ENCODE results near the gene ZNF75A.
"Not testable (repeated sequence)": the region's sequence is repeated elsewhere in the genome, so short reads cannot be mapped to it uniquely, and the experiment has no call there.

ZNF75A gene

GRCh38 chr16:3305109-3306068 lies at the start of gene ZNF75A, which contains the start of gene TIGD7:
TSS of gene ZNF75A (plus strand) at chr16:3305497. CDS start at chr16:3308429, 2,932 bp downstream.
TSS of gene TIGD7 (minus strand) at chr16:3305430. CDS start at chr16:3300614, 4,816 bp downstream.
- DNase-seq (ENCODE audit: low read depth in 2 of 2): peak; percentile 70 to 79

- DNase-seq (ENCODE audit: low read depth in 2 of 2): no peak
Observed at GRCh38 chr16:3256146-3256865, 49.0 kb upstream of the ZNF75A start, which contains the start of gene MEFV. TSS of gene MEFV (minus strand) at chr16:3256633. CDS start at chr16:3256587, 46 bp downstream.

DNA sequence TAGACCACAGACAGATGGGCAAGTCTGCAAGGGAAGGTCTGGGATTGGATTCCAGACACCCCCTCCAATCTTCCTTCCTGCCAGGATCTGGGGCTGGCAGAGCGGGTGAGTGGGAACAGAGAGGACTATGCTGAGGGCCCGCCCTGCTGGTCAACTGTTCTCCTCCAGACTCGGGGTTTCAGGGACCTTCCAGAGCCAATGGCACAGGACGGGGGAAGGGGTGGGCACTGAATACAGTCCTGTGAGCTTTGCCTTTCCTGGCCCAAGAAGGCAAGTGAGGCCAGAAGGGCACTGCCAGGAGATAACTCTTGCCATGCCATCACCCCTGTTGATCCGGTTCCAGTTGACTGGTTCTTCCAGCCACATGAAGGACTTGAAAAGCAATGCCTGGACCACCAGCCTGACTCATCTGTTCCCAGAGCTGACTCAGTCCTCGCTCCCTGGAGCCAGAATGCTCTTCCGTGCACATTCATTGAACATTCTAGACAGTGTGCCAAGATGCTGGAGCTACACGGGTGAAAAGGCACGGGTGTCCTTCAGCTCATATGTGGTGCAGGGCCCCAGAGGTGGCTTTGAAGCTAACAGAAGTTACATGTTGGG lies 48.3 kb upstream of the ZNF75A start:
- no peak for DNase-seq (ENCODE audit: low read depth in 2 of 2)

GRCh38 chr16:3259836-3260235 lies 45.5 kb upstream of the ZNF75A start:
- DNase-seq (ENCODE audit: low read depth in 2 of 2): no peak

GRCh38 chr16:3262517-3262916 lies 42.8 kb upstream of the ZNF75A start:
- no peak for DNase-seq (ENCODE audit: low read depth in 2 of 2)

DNA sequence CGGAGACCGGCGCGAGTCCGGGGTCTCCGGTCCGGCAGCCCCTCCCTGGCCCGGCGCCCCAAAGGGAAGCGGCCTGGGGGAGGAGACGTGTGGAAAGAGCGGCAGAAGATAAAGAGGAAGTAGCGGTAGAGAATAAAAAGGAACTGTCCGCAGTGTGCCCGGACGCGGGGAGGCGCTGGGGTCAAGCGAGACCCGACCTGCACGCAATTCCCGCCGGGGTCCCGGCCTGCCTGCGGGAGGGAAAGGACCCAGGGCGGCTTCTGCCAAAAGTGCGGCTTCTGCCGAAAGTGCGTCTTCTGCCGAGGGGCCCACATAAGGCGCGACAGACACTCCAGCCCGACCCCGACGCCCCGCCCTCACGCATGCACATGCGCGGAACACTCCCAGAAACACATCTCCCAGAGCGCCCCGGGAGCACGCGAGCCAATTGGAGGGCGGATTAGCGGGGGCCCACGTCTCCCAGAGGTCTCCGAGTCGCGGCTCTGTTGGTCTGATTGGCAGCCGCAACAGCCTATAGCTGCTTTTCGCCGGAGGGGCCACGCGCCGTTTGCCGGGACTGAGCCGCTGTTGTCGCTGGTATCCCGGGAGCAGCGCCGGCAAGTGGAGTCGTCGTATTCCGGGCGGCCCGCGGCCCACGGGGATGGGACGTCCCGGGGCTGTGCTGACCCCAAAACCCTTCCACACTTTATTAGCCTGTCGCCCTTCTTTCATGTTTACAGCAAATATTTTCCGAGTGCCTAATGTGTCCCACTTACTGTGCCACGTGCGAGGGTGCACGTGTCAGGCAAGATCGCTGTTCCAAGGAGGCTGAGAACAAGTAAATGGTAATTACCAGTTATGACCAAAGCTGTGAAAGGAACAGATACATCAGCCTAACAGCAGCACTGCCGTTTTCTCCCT lies 40.9 kb upstream of the ZNF75A start:
- DNase-seq (ENCODE audit: low read depth in 2 of 2): peak; percentile 97 to 99

GRCh38 chr16:3266873-3267537 lies 38.3 kb upstream of the ZNF75A start:
- no peak for DNase-seq (ENCODE audit: low read depth in 2 of 2)

DNA sequence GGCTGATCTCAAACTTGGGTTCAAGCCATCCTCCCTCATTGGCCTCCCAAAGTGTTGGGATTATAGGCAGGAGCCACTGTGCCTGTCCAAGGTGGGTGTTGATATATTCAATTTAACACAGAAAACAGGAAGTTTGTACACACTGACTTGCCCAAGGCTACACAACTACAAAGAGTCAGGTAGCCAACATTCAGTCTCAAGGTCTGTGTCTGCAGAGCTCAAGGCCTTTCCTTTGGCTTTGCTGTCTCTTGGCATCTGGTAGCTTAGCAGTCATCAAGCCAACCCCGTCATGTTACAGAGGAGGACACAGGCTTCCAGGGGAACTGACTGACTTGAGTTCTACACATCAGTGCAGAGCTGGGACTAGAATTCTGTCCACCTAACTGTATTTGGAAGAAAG lies 37.0 kb upstream of the ZNF75A start:
- DNase-seq (ENCODE audit: low read depth in 2 of 2): no peak

DNA sequence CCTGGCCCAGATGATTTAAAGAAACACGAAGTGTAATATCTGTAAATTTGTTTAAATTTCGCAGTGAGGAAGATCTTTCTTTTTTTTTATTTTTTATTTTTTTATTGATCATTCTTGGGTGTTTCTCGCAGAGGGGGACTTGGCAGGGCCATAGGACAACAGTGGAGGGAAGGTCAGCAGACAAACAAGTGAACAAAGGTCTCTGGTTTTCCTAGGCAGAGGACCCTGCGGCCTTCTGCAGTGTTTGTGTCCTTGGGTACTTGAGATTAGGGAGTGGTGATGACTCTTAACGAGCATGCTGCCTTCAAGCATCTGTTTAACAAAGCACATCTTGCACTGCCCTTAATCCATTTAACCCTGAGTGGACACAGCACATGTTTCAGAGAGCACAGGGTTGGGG lies 34.6 kb upstream of the ZNF75A start:
- not testable (repeated sequence) for DNase-seq (ENCODE audit: low read depth in 2 of 2)

GRCh38 chr16:3271281-3271680 lies 34.0 kb upstream of the ZNF75A start:
- not testable (repeated sequence) for DNase-seq (ENCODE audit: low read depth in 2 of 2)

- DNase-seq (ENCODE audit: low read depth in 2 of 2): no peak
Observed at GRCh38 chr16:3274490-3274889, 30.8 kb upstream of the ZNF75A start.

DNA sequence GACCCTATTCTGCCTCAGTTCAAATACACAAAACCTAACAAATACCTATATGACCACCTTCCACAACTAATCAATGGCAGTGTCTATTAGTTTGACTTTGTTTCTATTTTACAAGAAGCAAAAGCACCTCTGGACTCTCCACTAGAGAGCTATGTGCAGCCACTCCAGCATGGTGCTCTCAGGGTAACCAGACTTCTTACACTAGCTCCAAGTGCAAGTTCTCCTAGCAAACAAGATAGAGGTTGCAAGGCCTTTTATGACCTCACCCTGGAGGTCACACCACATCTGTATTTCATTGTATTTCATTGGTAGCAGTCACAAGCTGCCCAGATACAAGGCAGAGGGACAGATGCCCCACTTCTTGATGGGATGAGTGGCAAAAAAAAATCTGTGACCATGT lies 30.4 kb upstream of the ZNF75A start:
- DNase-seq (ENCODE audit: low read depth in 2 of 2): no peak

DNA sequence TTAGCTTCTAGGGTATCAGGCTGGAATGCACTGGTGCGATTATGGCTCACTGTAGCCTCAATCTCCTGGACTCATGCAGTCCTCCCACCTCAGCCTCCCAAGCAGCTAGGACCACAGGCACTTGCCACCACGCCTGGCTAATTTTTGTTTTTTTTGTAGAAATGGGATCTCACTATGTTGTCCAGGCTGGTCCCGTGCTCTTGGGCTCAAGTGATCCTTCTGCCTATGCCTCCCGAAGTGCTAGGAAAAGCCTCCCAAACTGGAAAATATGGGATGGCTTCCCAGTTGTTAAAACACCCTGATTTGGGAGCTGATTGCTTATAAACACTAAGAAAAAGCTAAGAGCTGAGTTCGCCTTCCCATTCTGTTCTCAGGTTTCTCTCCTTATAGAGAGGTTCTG lies 28.6 kb upstream of the ZNF75A start:
- DNase-seq (ENCODE audit: low read depth in 2 of 2): no peak

- no peak for DNase-seq (ENCODE audit: low read depth in 2 of 2)
Observed at GRCh38 chr16:3281222-3281820, 24.0 kb upstream of the ZNF75A start.

GRCh38 chr16:3282103-3282729 lies 23.1 kb upstream of the ZNF75A start:
- no peak for DNase-seq (ENCODE audit: low read depth in 2 of 2)

- peak; percentile 86 to 91 for DNase-seq (ENCODE audit: low read depth in 2 of 2)
Observed at GRCh38 chr16:3282730-3283542, 22.4 kb upstream of the ZNF75A start, which contains the start of gene ZNF263. TSS of gene ZNF263 (plus strand) at chr16:3283491. CDS start at chr16:3283819, 328 bp downstream.

GRCh38 chr16:3283543-3284447 lies 21.5 kb upstream of the ZNF75A start:
- DNase-seq (ENCODE audit: low read depth in 2 of 2): no peak

DNA sequence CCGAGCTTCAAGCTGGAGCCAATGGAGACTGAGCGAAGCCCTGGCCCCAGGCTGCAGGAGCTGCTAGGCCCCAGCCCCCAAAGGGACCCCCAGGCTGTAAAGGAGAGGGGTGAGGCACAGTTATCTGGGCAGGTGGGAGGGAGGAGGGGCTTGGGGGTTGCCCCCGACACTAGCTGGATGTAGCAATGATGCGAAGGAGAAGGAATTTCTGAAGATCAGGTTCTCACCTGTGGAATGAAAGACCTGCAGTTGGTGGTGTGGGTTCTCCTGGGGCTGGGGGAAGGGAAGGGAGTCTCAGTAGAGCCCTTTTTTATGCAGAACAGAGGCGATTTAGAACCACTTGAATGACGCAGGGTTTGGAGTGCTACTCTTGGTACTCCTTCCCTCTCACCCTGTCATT lies 20.2 kb upstream of the ZNF75A start:
- no peak for DNase-seq (ENCODE audit: low read depth in 2 of 2)

Measured in stimulated activated CD4-positive, alpha-beta T cell treated with anti-CD3 and anti-CD28 coated beads, Interleukin-4, amount 100 ng/mL, for 48 hours (primary cell).